ENCODE results near the gene SLX4IP. TPM values are rescaled to one million over a fixed set of nuclear protein-coding genes. Genes with fewer than 3 reads are reported as not detected.

Gene SLX4IP
- total and polyA plus RNA-seq, 8 donors: 2.5 to 6.4 (median 2.8) TPM

GRCh38 chr20:10563935-10564492 lies 128.9 kb downstream of the SLX4IP start:
- H3K4me3 ChIP-seq: no peak overlapping the region
- H3K9me3 ChIP-seq: no peaks in the 10 kb centered on the region
- FAIRE-seq (no peak), DNase-seq (no peak), ATAC-seq (no peak)
- H3K27ac ChIP-seq: no peak overlapping the region
- TF ChIP-seq CTCF (IDR thresholded peaks at IDR 0.05): no peak
- no peaks in the 10 kb centered on the region for H3K36me3 ChIP-seq
- intact Hi-C loops (cut with DNase I): no loop called here
- H3K27me3 ChIP-seq: no peaks in the 10 kb centered on the region
- H3K4me1 ChIP-seq: peaks cover 0 to 5% (median 0%) of the 10 kb centered on the region in 3 donors
- WGBS, 2 donors: 85 to 87% methylated on average over 3 of the region's 3 CpGs

DNA sequence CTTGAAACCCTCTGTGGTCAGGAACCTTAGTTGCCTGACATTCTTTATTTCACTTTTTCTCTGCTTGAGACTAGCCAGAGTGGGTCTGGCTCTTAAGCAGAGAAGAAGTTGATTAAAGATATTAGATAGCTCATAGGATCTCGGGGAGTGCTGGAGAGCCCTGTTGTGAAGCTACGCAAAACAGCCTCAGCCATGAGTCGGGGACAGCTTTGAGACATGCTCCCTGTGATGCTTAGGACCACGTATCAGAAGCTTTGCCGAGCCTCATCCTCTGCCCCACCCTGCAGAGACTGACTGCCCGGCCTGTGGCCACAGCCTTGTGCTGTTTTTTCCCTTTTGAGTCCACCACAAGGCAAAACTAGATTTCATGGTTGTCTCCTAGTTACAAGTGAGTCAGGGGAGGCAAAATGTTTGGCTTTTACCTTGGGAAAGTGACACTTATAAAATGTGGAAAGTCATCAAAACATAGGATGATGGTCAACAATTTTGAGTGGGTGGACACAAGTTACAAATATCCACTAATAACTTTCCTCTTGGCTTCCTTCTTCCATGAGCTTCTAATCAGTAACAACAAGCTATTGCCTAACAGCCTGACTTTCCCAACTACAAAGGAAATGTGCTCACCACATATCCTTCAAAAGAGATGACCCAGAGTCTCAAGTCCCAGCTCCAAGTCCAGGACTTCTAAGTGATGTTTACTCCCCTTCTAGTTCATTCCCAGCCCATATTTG lies 130.3 kb downstream of the SLX4IP start:
- TF ChIP-seq CTCF (IDR thresholded peaks at IDR 0.05): no peak
- Histone ChIP-seq H3K27ac (peak overlapping the region in 1 of 4 donors; percentile 21), H3K27me3 (no peaks in the 10 kb centered on the region), H3K4me1 (no peaks in the 10 kb centered on the region), H3K9me3 (no peaks in the 10 kb centered on the region), H3K4me3 (no peak overlapping the region), H3K36me3 (no peaks in the 10 kb centered on the region)
- intact Hi-C loops (cut with DNase I): no loop called here
- DNase-seq (no peak), FAIRE-seq (no peak), ATAC-seq (peak in 3 of 4 donors; percentile 55 to 77 (median 72))
- 93 to 95% methylated on average over 6 of the region's 6 CpGs for WGBS, 2 donors

GRCh38 chr20:10565922-10566897 lies 131.1 kb downstream of the SLX4IP start:
- intact Hi-C loops (cut with DNase I): no loop called here
- FAIRE-seq: no peak

DNA sequence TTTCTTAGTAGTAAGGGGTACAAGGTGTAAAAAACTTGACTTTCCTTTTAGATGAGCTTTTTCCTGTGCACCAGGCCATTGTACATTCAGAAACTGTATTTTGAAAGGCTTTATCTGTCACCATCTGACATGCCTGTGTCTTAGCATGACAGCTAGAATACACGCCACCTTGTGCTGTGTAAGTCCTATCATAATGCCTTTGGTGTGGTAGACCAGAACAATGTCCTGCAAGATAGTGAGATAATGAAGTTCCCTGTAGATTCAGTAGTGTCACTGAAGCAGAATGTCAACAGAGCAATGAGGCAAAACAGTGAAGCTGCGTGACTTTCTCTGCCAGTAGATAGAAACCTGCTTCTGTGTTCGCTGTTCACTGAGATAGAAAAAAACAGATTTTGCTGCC lies 132.9 kb downstream of the SLX4IP start:
- no peak overlapping the region for H3K27ac ChIP-seq
- no peak overlapping the region for H3K4me3 ChIP-seq
- intact Hi-C loops (cut with DNase I): no loop called here
- no peaks in the 10 kb centered on the region for H3K36me3 ChIP-seq
- ATAC-seq (no peak), FAIRE-seq (no peak), DNase-seq (no peak)
- H3K9me3 ChIP-seq: no peaks in the 10 kb centered on the region
- WGBS, 2 donors: 91 to 95% methylated on average over 3 of the region's 3 CpGs
- H3K27me3 ChIP-seq: no peaks in the 10 kb centered on the region
- peaks cover 0 to 1% (median 0%) of the 10 kb centered on the region in 3 donors for H3K4me1 ChIP-seq
- no peak for TF ChIP-seq CTCF (IDR thresholded peaks at IDR 0.05)

More at GRCh38 chr20:10565922-10566897, 131.1 kb downstream of the SLX4IP start:
- ATAC-seq (no peak), DNase-seq (no peak)
- Histone ChIP-seq H3K4me1 (no peaks in the 10 kb centered on the region), H3K4me3 (no peak overlapping the region), H3K27ac (no peak overlapping the region), H3K27me3 (no peaks in the 10 kb centered on the region), H3K9me3 (no peaks in the 10 kb centered on the region), H3K36me3 (no peaks in the 10 kb centered on the region)
- WGBS, 2 donors: 79 to 81% methylated on average over 8 of the region's 8 CpGs
- no peak for TF ChIP-seq CTCF (IDR thresholded peaks at IDR 0.05)

Data from pancreas (tissue), 10 donors.